Thoracic aorta (tissue), 2 donors: ENCODE data around the gene DHCR24. TPM values are rescaled to one million over a fixed set of nuclear protein-coding genes. Genes with fewer than 3 reads are reported as not detected.

Experiments used
- ATAC-seq: fragments of 150-250 bp; one replicate; pipeline ENCODE4 v1.8.0; 2017; ENCODE audit warnings: low read depth; ENCODE audit not compliant: insufficient number of reproducible peaks, low FRiP score
- DNase-seq: peaks from one replicate; pipeline ENCODE4 v3.0.0-alpha.2; 2020; ENCODE audit warnings: low spot score
- H3K27ac ChIP-seq, 2 donors: fragments of 200-600 bp; sonication (generic); 1 replicate in 1 of 2; 2 replicates in 1 of 2; pipeline ENCODE4 v1.5.1; 2016; ENCODE audit warnings: mild to moderate bottlenecking in 2 of 2, moderate library complexity in 2 of 2
- H3K27me3 ChIP-seq: fragments of 200-600 bp; sonication (generic); replicated peaks from 2 replicates; pipeline ENCODE4 v1.6.0; 2016; ENCODE audit warnings: mild to moderate bottlenecking; ENCODE audit not compliant: insufficient read depth
- H3K36me3 ChIP-seq: fragments of 200-600 bp; sonication (generic); one replicate; pipeline ENCODE4 v1.5.1; 2016
- H3K4me1 ChIP-seq, 2 donors: fragments of 200-600 bp; sonication (generic); 1 replicate in 1 of 2; 2 replicates in 1 of 2; pipeline versions ENCODE4 v1.5.1 to v1.6.0; 2016; ENCODE audit warnings: low read depth in 2 of 2, mild to moderate bottlenecking in 1 of 2; ENCODE audit not compliant: control insufficient read depth in 1 of 2
- H3K4me3 ChIP-seq: fragments of 200-600 bp; sonication (generic); 2 replicates; pipeline ENCODE4 v1.5.1; 2016; ENCODE audit warnings: mild to moderate bottlenecking
- H3K9me3 ChIP-seq: fragments of 200-600 bp; sonication (generic); 2 replicates; pipeline ENCODE4 v1.5.1; 2016
- CTCF ChIP-seq: fragments of 200-600 bp; sonication (generic); IDR thresholded peaks from one replicate; pipeline ENCODE4 v1.5.1; 2019; ENCODE audit warnings: antibody characterized with exemption
- total RNA-seq, 2 donors: library from RNA; depleted of rRNA; stranded (reverse); fragments of >200 nt; gene quantifications; one replicate each; pipeline versions ENCODE4 v1.1.0 to v1.2.3, GENCODE V29; 2016

Gene DHCR24
- total RNA-seq, 2 donors from 2014 or later, result 32.1 to 56.4 TPM

GRCh38 chr1:54835970-54836369 lies 51.0 kb downstream of the DHCR24 start:
- DNase-seq, result no peak
- no peak for ATAC-seq
- Histone ChIP-seq H3K4me1 (no peaks in the 10 kb centered on the region), H3K9me3 (no peaks in the 10 kb centered on the region), H3K27ac (no peak overlapping the region), H3K27me3 (no peaks in the 10 kb centered on the region), H3K4me3 (no peak overlapping the region), H3K36me3 (no peaks in the 10 kb centered on the region)
- TF ChIP-seq CTCF, result no peak

DNA sequence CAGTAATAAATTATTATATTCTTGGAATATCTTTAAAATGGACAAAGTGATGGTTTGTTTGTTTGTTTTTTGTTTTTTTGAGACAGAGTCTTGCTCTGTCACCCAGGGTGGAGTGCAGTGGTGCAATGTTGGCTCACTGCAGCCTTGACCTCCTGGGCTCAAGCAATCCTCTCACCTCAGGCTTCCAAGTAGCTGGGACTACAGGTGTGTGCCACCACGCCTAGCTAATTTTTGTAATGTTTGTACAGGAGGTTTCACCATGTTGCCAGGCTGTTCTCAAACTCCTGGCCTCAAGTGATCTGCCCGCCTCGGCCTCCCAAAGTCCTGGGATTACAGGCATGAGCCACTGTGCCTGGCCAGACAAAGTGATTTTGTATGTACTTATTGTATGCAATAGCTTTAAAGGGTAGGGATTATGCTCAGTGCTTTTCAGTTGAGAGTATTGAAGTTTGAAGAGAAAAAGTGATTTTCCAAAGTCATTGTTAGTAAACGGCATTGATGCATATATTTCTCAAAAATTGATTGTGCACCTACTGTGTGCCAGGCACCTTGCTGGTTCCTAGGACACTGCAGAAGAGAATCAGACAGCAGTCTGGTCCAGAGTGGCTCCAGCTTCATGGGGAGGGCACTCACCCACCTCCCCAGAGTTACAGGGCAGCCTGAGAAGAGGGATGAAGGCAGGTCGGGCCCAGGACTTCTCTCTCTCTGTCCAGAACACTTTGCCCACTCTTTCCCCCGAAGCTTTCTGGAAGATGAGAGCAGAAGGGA lies 51.7 kb downstream of the DHCR24 start:
- Histone ChIP-seq H3K36me3 (no peaks in the 10 kb centered on the region), H3K27me3 (no peaks in the 10 kb centered on the region), H3K4me3 (no peak overlapping the region), H3K9me3 (no peaks in the 10 kb centered on the region), H3K4me1 (no peaks in the 10 kb centered on the region), H3K27ac (no peak overlapping the region)
- ATAC-seq (no peak), DNase-seq (no peak)
- no peak for TF ChIP-seq CTCF

GRCh38 chr1:54834007-54834541 lies 52.9 kb downstream of the DHCR24 start:
- no peak for DNase-seq
- no peaks in the 10 kb centered on the region for H3K36me3 ChIP-seq
- H3K27me3 ChIP-seq, result no peaks in the 10 kb centered on the region
- no peak overlapping the region for H3K4me3 ChIP-seq
- TF ChIP-seq CTCF, result no peak
- no peak for ATAC-seq
- H3K4me1 ChIP-seq, result no peaks in the 10 kb centered on the region
- H3K9me3 ChIP-seq, result no peaks in the 10 kb centered on the region
- H3K27ac ChIP-seq, result no peak overlapping the region

- ATAC-seq (no peak), DNase-seq (no peak)
- TF ChIP-seq CTCF, result no peak
- Histone ChIP-seq H3K36me3 (no peaks in the 10 kb centered on the region), H3K9me3 (peaks cover 7% of the 10 kb centered on the region), H3K4me1 (no peaks in the 10 kb centered on the region), H3K27ac (no peak overlapping the region), H3K4me3 (no peak overlapping the region), H3K27me3 (no peaks in the 10 kb centered on the region)
These were observed 53.9 kb downstream of the DHCR24 start for GRCh38 chr1:54833121-54833520.

DNA sequence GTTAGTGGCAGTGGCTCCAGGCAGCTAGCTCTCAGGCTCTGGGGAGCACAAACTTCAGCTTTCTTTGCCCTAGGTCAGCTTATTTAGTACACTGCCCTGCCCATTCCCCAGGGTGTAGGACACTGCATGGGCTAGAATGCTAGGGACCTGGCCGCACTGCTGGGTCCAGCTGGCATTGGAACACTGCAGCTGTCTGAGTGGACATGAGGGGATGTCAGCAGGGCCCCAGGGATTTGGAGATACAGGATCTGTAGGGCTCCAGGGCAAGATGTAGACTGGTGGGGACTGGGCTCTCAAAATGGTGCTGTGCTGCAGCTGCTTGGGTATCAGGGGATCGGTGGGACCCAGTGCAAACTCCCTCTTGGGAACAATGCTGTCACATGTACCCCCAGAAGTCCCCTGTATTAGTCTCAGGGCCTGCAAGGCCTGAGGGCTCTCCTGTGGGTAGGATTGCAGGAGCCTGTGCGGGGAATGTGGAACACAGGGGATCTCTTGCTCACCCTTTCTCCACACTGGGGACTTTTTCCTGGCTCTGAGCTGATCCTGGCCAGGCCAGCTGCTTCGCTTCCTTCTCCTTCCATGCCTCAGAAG lies 60.7 kb downstream of the DHCR24 start:
- no peak for ATAC-seq
- no peak overlapping the region for H3K4me3 ChIP-seq
- no peaks in the 10 kb centered on the region for H3K36me3 ChIP-seq
- H3K27me3 ChIP-seq, result no peaks in the 10 kb centered on the region
- TF ChIP-seq CTCF, result no peak
- peaks cover 26% of the 10 kb centered on the region for H3K9me3 ChIP-seq
- no peaks in the 10 kb centered on the region for H3K4me1 ChIP-seq
- no peak for DNase-seq
- no peak overlapping the region for H3K27ac ChIP-seq
